Progenitor cell of endocrine pancreas (in vitro differentiated cells): Measurements from ENCODE around the gene CD300LD. TPM values are rescaled to one million over a fixed set of nuclear protein-coding genes. Genes with fewer than 3 reads are reported as not detected.
A peak's percentile ranks its signal among the peaks of the same experiment; 100 is the strongest.
"Not testable (repeated sequence)": the region's sequence is repeated elsewhere in the genome, so short reads cannot be mapped to it uniquely, and the experiment has no call there.

Experiments
- DNase-seq: peaks from one replicate; pipeline ENCODE4 v3.0.0; 2021; ENCODE audit warnings: low spot score; ENCODE audit not compliant: unreplicated experiment
- H3K27ac Mint-ChIP-seq: 2 replicates; pipeline ENCODE4 v1.8.0; 2021; ENCODE audit warnings: mild to moderate bottlenecking, moderate library complexity, mixed read lengths
- H3K27me3 Mint-ChIP-seq: 2 replicates; pipeline ENCODE4 v1.8.0; 2021; ENCODE audit warnings: mixed read lengths
- H3K36me3 Mint-ChIP-seq: 2 replicates; pipeline ENCODE4 v1.8.0; 2022; ENCODE audit warnings: mixed read lengths; ENCODE audit not compliant: insufficient read depth
- H3K4me1 Mint-ChIP-seq: 2 replicates; pipeline ENCODE4 v1.8.0; 2021; ENCODE audit warnings: low read depth, mixed read lengths
- H3K4me3 Mint-ChIP-seq: 2 replicates; pipeline ENCODE4 v1.8.0; 2021; ENCODE audit warnings: low read depth, mild to moderate bottlenecking, moderate library complexity, mixed read lengths
- H3K9me3 Mint-ChIP-seq: 2 replicates; pipeline ENCODE4 v1.8.0; 2021; ENCODE audit warnings: low read depth, mixed read lengths
- total RNA-seq: library from RNA; stranded (reverse); gene quantifications from 2 replicates; pipeline ENCODE4 v1.2.1, GENCODE V29; 2021
- TF ChIP-seq, protein P1 (sequence below): fragments of 200-600 bp; sonication (generic); IDR thresholded peaks from one replicate; pipeline ENCODE4 v1.5.0; 2021; ENCODE audit warnings: antibody characterized with exemption, mild to moderate bottlenecking; ENCODE audit not compliant: unreplicated experiment

Gene CD300LD
- total RNA-seq, 1 donor from 2014 or later: not detected

DNA sequence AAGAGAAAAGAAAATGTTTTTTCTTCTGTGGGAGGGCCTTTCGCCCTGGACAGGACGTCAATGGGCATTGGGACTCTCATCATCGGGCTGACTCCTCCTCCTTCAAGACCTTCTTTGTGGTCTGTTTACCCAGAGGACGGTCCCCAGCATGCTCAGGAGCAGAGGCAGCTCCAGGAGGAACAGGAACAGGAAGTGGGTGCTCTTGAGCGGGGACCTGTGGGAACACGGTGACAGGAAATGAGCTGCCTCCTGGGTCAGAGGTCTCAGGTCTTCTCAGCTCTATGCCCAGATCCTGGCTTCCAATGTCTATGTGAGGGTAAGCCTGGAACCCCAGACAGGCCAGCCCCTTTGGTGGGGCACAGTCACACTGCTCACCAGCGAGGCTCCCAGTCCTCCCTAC is 12.2 kb downstream of the CD300LD start:
- H3K27ac Mint-ChIP-seq: no peak overlapping the region
- H3K9me3 Mint-ChIP-seq: peaks cover 7% of the 10 kb centered on the region
- no peaks in the 10 kb centered on the region for H3K4me1 Mint-ChIP-seq
- H3K4me3 Mint-ChIP-seq: no peak overlapping the region
- no peak for DNase-seq
- peaks cover 12% of the 10 kb centered on the region for H3K27me3 Mint-ChIP-seq
- TF ChIP-seq, protein P1, sequence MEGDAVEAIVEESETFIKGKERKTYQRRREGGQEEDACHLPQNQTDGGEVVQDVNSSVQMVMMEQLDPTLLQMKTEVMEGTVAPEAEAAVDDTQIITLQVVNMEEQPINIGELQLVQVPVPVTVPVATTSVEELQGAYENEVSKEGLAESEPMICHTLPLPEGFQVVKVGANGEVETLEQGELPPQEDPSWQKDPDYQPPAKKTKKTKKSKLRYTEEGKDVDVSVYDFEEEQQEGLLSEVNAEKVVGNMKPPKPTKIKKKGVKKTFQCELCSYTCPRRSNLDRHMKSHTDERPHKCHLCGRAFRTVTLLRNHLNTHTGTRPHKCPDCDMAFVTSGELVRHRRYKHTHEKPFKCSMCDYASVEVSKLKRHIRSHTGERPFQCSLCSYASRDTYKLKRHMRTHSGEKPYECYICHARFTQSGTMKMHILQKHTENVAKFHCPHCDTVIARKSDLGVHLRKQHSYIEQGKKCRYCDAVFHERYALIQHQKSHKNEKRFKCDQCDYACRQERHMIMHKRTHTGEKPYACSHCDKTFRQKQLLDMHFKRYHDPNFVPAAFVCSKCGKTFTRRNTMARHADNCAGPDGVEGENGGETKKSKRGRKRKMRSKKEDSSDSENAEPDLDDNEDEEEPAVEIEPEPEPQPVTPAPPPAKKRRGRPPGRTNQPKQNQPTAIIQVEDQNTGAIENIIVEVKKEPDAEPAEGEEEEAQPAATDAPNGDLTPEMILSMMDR: no peak
- no peaks in the 10 kb centered on the region for H3K36me3 Mint-ChIP-seq

DNA sequence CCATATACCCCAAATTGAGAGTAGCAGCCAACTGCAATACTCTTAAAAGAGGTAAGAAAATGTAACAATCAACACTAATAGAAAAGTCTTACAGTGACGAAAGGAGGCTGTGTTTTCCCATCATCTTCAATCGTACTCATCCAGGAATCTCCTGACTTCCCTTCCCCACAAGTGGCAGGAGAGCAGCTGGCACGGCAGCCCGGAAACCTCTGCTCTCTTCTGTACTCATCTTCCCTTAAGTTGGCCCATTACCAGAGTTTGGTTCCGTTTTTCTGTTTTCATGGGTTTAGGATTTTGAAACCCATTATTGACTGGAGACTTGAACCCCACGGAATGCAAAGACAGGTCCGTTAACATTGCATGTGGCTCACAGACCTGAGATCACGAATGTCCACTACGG is 13.1 kb downstream of the CD300LD start:
- H3K4me1 Mint-ChIP-seq: no peaks in the 10 kb centered on the region
- H3K36me3 Mint-ChIP-seq: no peaks in the 10 kb centered on the region
- DNase-seq: no peak
- no peak overlapping the region for H3K27ac Mint-ChIP-seq
- H3K27me3 Mint-ChIP-seq: peaks cover 19% of the 10 kb centered on the region
- TF ChIP-seq, protein P1: no peak
- H3K4me3 Mint-ChIP-seq: no peak overlapping the region
- H3K9me3 Mint-ChIP-seq: no peaks in the 10 kb centered on the region

DNA sequence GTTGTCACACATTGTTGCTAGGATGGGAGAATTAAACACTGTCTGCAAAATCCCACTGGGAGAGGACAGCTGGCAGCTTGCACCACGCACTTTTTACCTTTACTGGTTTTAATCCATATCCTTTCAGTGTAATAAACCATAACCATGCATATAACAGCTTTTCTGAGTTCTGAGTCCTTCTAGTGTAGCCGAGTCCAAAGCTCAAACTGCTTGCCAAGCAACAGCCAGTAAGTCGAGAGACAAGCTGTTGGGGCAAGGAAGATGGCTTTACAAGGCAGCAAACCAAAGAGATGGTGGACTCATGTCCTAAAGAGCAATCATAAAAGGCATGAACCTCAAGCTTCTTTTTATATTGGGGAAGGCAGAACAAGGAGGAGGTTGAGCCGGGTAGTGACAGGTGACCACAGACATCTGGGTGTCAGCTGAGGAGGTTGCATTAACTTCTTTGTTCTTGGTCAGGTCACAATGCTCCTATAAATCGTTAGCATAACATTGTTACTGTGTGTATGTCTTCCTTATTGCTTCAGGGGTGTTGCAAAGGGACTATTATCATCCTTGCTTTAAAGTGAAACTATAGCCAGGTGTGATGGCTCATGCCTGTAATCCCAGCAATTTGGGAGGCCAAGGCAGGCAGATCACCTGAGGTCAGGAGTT is 17.5 kb downstream of the CD300LD start:
- H3K4me3 Mint-ChIP-seq: no peak overlapping the region
- TF ChIP-seq, protein P1: no peak
- peak overlapping the region; percentile 35 for H3K27ac Mint-ChIP-seq
- no peaks in the 10 kb centered on the region for H3K36me3 Mint-ChIP-seq
- H3K4me1 Mint-ChIP-seq: no peaks in the 10 kb centered on the region
- no peaks in the 10 kb centered on the region for H3K9me3 Mint-ChIP-seq
- DNase-seq: no peak
- peaks cover 26% of the 10 kb centered on the region for H3K27me3 Mint-ChIP-seq

DNA sequence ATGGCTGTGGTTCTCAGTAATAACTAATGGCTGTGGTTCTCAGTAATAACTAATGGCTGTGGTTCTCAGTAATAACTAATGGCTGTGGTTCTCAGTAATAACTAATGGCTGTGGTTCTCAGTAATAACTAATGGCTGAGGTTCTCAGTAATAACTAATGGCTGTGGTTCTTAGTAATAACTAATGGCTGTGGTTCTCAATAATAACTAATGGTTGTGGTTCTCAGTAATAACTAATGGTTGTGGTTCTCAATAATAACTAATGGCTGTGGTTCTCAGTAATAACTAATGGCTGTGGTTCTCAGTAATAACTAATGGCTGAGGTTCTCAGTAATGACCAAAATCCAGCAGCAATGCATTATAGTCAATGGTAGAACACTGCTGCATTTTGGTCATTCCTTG is 18.4 kb downstream of the CD300LD start:
- H3K4me3 Mint-ChIP-seq, DNase-seq, H3K36me3 Mint-ChIP-seq, H3K4me1 Mint-ChIP-seq, H3K27ac Mint-ChIP-seq, H3K9me3 Mint-ChIP-seq: not testable (repeated sequence)
- H3K27me3 Mint-ChIP-seq: peaks cover 21% of the 10 kb centered on the region

DNA sequence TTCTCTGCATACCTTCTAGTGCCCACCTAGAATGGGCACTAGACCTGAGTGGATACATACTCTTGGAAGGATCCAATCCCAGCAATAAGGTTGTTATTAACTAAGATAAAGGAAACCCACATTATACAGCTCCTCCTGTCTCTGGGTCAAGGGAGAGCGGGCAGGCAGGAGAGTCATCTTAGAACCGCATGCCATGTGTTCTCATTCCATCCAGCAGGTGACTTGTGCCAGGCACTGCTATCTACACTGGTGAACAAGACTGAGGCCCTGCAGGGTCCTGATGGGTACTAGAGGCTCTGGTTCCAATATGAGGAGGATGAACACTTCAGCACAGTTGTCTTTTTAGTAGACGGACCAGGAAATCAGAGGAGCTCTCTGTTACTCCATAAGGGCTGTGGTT is 18.9 kb downstream of the CD300LD start:
- Mint-ChIP-seq H3K36me3 (no peaks in the 10 kb centered on the region), H3K9me3 (no peaks in the 10 kb centered on the region), H3K4me1 (no peaks in the 10 kb centered on the region), H3K27ac (no peak overlapping the region), H3K27me3 (peaks cover 21% of the 10 kb centered on the region), H3K4me3 (no peak overlapping the region)
- no peak for DNase-seq
- TF ChIP-seq, protein P1: no peak

DNA sequence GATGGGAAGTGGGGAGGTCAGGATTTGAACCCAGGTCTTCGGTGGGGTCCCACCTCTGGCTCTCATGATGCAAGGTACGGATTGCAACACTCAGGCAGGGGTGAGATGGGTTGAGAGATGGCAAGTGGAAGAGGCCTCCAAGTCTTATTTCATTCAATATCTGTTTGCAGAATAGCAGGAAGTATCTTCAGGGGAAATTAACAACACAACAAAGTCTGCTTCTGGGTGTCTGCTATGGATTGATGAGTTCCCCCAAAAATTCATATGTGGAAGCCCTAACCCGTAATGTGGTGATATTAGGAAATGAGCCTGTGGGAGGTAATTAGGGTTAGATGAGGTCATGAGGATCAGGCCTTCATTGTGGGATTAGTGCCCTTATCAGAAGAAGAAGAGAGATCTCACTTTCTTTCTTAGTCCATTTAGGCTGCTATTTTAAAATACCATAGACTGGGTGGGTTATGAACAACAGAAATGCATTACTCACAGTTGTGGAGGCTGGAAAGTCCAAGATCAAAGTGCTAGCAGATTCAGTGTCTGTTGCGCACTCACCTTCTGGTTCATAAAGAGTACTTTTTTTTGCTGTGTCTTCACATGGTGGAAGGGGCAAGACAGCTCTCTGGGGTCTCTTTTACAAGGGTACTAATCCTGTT is 20.3 kb downstream of the CD300LD start:
- H3K36me3 Mint-ChIP-seq: no peaks in the 10 kb centered on the region
- TF ChIP-seq, protein P1: no peak
- no peak overlapping the region for H3K4me3 Mint-ChIP-seq
- no peaks in the 10 kb centered on the region for H3K9me3 Mint-ChIP-seq
- no peaks in the 10 kb centered on the region for H3K4me1 Mint-ChIP-seq
- DNase-seq: no peak
- no peak overlapping the region for H3K27ac Mint-ChIP-seq
- peaks cover 28% of the 10 kb centered on the region for H3K27me3 Mint-ChIP-seq
